ENCODE results near the gene MCTP1.

The MCTP1 gene

DNA sequence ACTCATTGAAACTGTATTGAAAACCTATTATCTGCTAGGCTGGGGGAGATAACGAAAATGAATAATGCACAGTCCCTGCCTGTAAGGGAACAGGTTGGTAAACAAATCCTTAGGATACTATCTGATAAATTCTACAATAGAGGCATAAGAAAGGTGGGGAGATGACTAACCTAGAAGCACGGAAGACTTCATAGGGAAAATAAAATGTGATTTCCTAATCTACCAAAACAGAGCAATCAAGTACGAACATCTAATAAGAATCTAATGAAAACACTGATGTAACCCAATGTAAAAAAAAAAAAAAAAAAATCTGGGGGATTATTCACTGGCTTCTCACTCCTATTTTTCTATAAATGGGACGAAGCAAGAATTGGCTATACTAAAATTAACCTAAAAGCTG lies 542.0 kb downstream of the MCTP1 start:
- H2BK5ac ChIP-seq (ENCODE audit: low read depth, low read length, poor library complexity, severe bottlenecking), result no peak overlapping the region
- H4K91ac ChIP-seq (ENCODE audit: low read length), result no peak overlapping the region
- H3K9me3 ChIP-seq (ENCODE audit: control insufficient read depth, low read length), result no peaks in the 10 kb centered on the region
- H3K4me1 ChIP-seq (ENCODE audit: control insufficient read depth, insufficient read depth, low read depth, low read length), result no peaks in the 10 kb centered on the region
- no peak overlapping the region for H3K4me3 ChIP-seq (ENCODE audit: insufficient read depth in 1 of 2, low read depth in 1 of 2, low read length in 2 of 2)
- no peak overlapping the region for H3K14ac ChIP-seq (ENCODE audit: low read length in 2 of 2)
- H3K4ac ChIP-seq (ENCODE audit: low read depth in 1 of 2, low read length in 2 of 2), result no peak overlapping the region
- H2BK12ac ChIP-seq (ENCODE audit: low read length in 2 of 2), result no peak overlapping the region
- DNase-seq, result no peak
- H3K79me1 ChIP-seq (replicated peaks; ENCODE audit: low read length, poor library complexity, severe bottlenecking), result no peaks in the 10 kb centered on the region
- H3K27ac ChIP-seq (ENCODE audit: low read length, poor library complexity, severe bottlenecking), result no peak overlapping the region
- WGBS, result no CpG with 5 or more reads among the region's 4 CpGs
- no peak overlapping the region for H2AK5ac ChIP-seq (ENCODE audit: low read length, severe bottlenecking)
- H2BK15ac ChIP-seq (ENCODE audit: low read depth, poor library complexity, severe bottlenecking), result no peak overlapping the region
- H3K27me3 ChIP-seq (ENCODE audit: control insufficient read depth in 1 of 2, insufficient read depth in 1 of 2, low read length in 2 of 2), result no peaks in the 10 kb centered on the region
- no peak overlapping the region for H3K18ac ChIP-seq (ENCODE audit: low read depth in 1 of 2, low read length in 2 of 2)
- H3K23ac ChIP-seq (ENCODE audit: low read length in 2 of 2), result no peak overlapping the region
- no peak overlapping the region for H2AFZ ChIP-seq (ENCODE audit: low read depth, low read length)
- no peak overlapping the region for H3K4me2 ChIP-seq (ENCODE audit: low read length, poor library complexity, severe bottlenecking)
- H3K9ac ChIP-seq (ENCODE audit: low read length), result no peak overlapping the region
- H4K8ac ChIP-seq (ENCODE audit: low read length), result no peak overlapping the region
- peaks cover 0 to 3% of the 10 kb centered on the region in 2 experiments for H3K36me3 ChIP-seq (ENCODE audit: control insufficient read depth in 1 of 2, insufficient read depth in 2 of 2, low read depth in 1 of 2, low read length in 2 of 2)
- no peak overlapping the region for H2BK120ac ChIP-seq (ENCODE audit: low read depth, low read length)

DNA sequence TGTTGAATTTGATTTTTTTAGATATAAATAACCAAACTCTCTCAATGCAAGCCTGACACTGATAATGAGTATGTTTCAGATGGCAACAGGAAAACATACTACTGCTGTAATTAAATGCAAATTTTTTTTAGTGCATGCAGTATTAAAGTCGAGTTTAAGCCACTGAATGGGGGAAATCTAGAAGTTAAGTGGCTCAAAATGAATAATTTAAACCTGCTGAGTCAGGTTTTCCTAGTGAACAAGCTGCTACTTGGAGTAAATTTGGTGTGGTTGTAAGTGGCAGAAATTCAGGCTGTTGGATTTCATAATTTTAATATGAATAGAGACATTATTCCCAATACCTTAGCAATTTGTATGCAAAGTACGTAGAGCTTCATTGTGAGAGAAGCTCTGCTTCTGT lies 544.6 kb downstream of the MCTP1 start:
- Histone ChIP-seq H3K4me3 (ENCODE audit: insufficient read depth in 1 of 2, low read depth in 1 of 2, low read length in 2 of 2) (no peak overlapping the region), H3K4me1 (ENCODE audit: control insufficient read depth, insufficient read depth, low read depth, low read length) (no peaks in the 10 kb centered on the region), H3K18ac (ENCODE audit: low read depth in 1 of 2, low read length in 2 of 2) (no peak overlapping the region), H3K9ac (ENCODE audit: low read length) (no peak overlapping the region), H3K27ac (ENCODE audit: low read length, poor library complexity, severe bottlenecking) (no peak overlapping the region), H3K36me3 (ENCODE audit: control insufficient read depth in 1 of 2, insufficient read depth in 2 of 2, low read depth in 1 of 2, low read length in 2 of 2) (peaks cover 0 to 3% of the 10 kb centered on the region in 2 experiments), H3K9me3 (ENCODE audit: control insufficient read depth, low read length) (no peaks in the 10 kb centered on the region), H3K23ac (ENCODE audit: low read length in 2 of 2) (no peak overlapping the region), H3K79me1 (replicated peaks; ENCODE audit: low read length, poor library complexity, severe bottlenecking) (no peaks in the 10 kb centered on the region), H2BK120ac (ENCODE audit: low read depth, low read length) (no peak overlapping the region), H2AK5ac (ENCODE audit: low read length, severe bottlenecking) (no peak overlapping the region), H2BK15ac (ENCODE audit: low read depth, poor library complexity, severe bottlenecking) (no peak overlapping the region), H2AFZ (ENCODE audit: low read depth, low read length) (no peak overlapping the region), H4K91ac (ENCODE audit: low read length) (no peak overlapping the region), H3K4me2 (ENCODE audit: low read length, poor library complexity, severe bottlenecking) (no peak overlapping the region), H2BK5ac (ENCODE audit: low read depth, low read length, poor library complexity, severe bottlenecking) (no peak overlapping the region), H3K27me3 (ENCODE audit: control insufficient read depth in 1 of 2, insufficient read depth in 1 of 2, low read length in 2 of 2) (no peaks in the 10 kb centered on the region), H4K8ac (ENCODE audit: low read length) (no peak overlapping the region), H3K4ac (ENCODE audit: low read depth in 1 of 2, low read length in 2 of 2) (no peak overlapping the region), H3K14ac (ENCODE audit: low read length in 2 of 2) (no peak overlapping the region), H2BK12ac (ENCODE audit: low read length in 2 of 2) (no peak overlapping the region)
- WGBS, result 63% methylated on average over 2 of the region's 2 CpGs
- DNase-seq, result no peak

DNA sequence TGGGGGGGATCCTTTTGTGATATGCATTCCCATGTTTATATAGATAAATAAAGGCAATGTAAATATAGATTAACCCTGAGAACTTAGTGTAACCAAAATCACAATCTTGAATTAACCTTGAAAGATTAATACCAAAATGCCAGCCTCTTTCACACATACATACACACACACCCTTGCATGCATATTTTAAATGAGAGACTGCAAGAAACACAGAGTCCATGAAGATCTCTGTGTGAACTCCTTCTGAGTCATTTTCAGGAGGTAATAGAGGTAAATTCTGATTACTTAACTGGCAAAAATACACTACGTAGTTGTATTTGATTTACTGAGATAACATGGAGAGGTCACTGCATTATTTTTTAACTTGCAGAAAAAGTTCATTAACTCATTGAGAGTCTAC lies 548.4 kb downstream of the MCTP1 start:
- no peaks in the 10 kb centered on the region for H3K36me3 ChIP-seq (ENCODE audit: control insufficient read depth in 1 of 2, insufficient read depth in 2 of 2, low read depth in 1 of 2, low read length in 2 of 2)
- H3K4ac ChIP-seq (ENCODE audit: low read depth in 1 of 2, low read length in 2 of 2), result no peak overlapping the region
- H3K9ac ChIP-seq (ENCODE audit: low read length), result no peak overlapping the region
- no peaks in the 10 kb centered on the region for H3K27me3 ChIP-seq (ENCODE audit: control insufficient read depth in 1 of 2, insufficient read depth in 1 of 2, low read length in 2 of 2)
- 100% methylated on average over 1 of the region's 1 CpG for WGBS
- no peaks in the 10 kb centered on the region for H3K79me1 ChIP-seq (replicated peaks; ENCODE audit: low read length, poor library complexity, severe bottlenecking)
- no peak overlapping the region for H2BK12ac ChIP-seq (ENCODE audit: low read length in 2 of 2)
- H3K4me2 ChIP-seq (ENCODE audit: low read length, poor library complexity, severe bottlenecking), result no peak overlapping the region
- H3K4me1 ChIP-seq (ENCODE audit: control insufficient read depth, insufficient read depth, low read depth, low read length), result no peaks in the 10 kb centered on the region
- no peak overlapping the region for H2AK5ac ChIP-seq (ENCODE audit: low read length, severe bottlenecking)
- H2BK15ac ChIP-seq (ENCODE audit: low read depth, poor library complexity, severe bottlenecking), result no peak overlapping the region
- H3K18ac ChIP-seq (ENCODE audit: low read depth in 1 of 2, low read length in 2 of 2), result no peak overlapping the region
- H3K23ac ChIP-seq (ENCODE audit: low read length in 2 of 2), result no peak overlapping the region
- no peak overlapping the region for H2AFZ ChIP-seq (ENCODE audit: low read depth, low read length)
- no peaks in the 10 kb centered on the region for H3K9me3 ChIP-seq (ENCODE audit: control insufficient read depth, low read length)
- H2BK5ac ChIP-seq (ENCODE audit: low read depth, low read length, poor library complexity, severe bottlenecking), result no peak overlapping the region
- H4K8ac ChIP-seq (ENCODE audit: low read length), result no peak overlapping the region
- H4K91ac ChIP-seq (ENCODE audit: low read length), result no peak overlapping the region
- H2BK120ac ChIP-seq (ENCODE audit: low read depth, low read length), result no peak overlapping the region
- DNase-seq, result no peak
- no peak overlapping the region for H3K4me3 ChIP-seq (ENCODE audit: insufficient read depth in 1 of 2, low read depth in 1 of 2, low read length in 2 of 2)
- H3K27ac ChIP-seq (ENCODE audit: low read length, poor library complexity, severe bottlenecking), result no peak overlapping the region
- no peak overlapping the region for H3K14ac ChIP-seq (ENCODE audit: low read length in 2 of 2)

DNA sequence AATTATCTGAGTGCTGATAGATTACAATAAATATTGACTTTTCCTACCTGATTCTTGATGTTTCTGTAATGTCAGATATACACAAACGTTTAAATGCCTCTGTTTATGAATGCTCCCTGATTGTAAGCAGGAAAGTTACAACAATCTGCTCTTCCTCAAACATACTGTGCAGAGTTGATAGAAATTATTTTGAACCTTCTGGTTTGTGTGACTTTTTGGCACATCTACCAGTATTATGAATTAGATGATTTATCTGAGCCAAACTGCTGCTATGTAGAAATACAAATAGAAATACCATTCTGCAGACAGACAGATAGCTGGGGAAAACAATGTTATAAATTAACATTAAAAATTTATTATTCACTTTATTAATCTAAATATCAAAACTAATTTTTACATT lies 553.4 kb downstream of the MCTP1 start:
- no peak overlapping the region for H2AK5ac ChIP-seq (ENCODE audit: low read length, severe bottlenecking)
- H3K4ac ChIP-seq (ENCODE audit: low read depth in 1 of 2, low read length in 2 of 2), result no peak overlapping the region
- H3K4me2 ChIP-seq (ENCODE audit: low read length, poor library complexity, severe bottlenecking), result no peak overlapping the region
- H4K8ac ChIP-seq (ENCODE audit: low read length), result no peak overlapping the region
- H3K79me1 ChIP-seq (replicated peaks; ENCODE audit: low read length, poor library complexity, severe bottlenecking), result peaks cover 2% of the 10 kb centered on the region
- no peak overlapping the region for H3K23ac ChIP-seq (ENCODE audit: low read length in 2 of 2)
- no peak overlapping the region for H3K27ac ChIP-seq (ENCODE audit: low read length, poor library complexity, severe bottlenecking)
- no peaks in the 10 kb centered on the region for H3K27me3 ChIP-seq (ENCODE audit: control insufficient read depth in 1 of 2, insufficient read depth in 1 of 2, low read length in 2 of 2)
- no peak overlapping the region for H2AFZ ChIP-seq (ENCODE audit: low read depth, low read length)
- DNase-seq, result no peak
- no peak overlapping the region for H2BK5ac ChIP-seq (ENCODE audit: low read depth, low read length, poor library complexity, severe bottlenecking)
- H3K18ac ChIP-seq (ENCODE audit: low read depth in 1 of 2, low read length in 2 of 2), result no peak overlapping the region
- no peak overlapping the region for H2BK120ac ChIP-seq (ENCODE audit: low read depth, low read length)
- H3K9ac ChIP-seq (ENCODE audit: low read length), result no peak overlapping the region
- H3K9me3 ChIP-seq (ENCODE audit: control insufficient read depth, low read length), result no peaks in the 10 kb centered on the region
- H3K4me1 ChIP-seq (ENCODE audit: control insufficient read depth, insufficient read depth, low read depth, low read length), result no peaks in the 10 kb centered on the region
- no peak overlapping the region for H2BK15ac ChIP-seq (ENCODE audit: low read depth, poor library complexity, severe bottlenecking)
- H3K4me3 ChIP-seq (ENCODE audit: insufficient read depth in 1 of 2, low read depth in 1 of 2, low read length in 2 of 2), result no peak overlapping the region
- WGBS, result 86% methylated on average over 1 of the region's 1 CpG
- no peak overlapping the region for H3K14ac ChIP-seq (ENCODE audit: low read length in 2 of 2)
- H2BK12ac ChIP-seq (ENCODE audit: low read length in 2 of 2), result no peak overlapping the region
- peaks cover 0 to 3% of the 10 kb centered on the region in 2 experiments for H3K36me3 ChIP-seq (ENCODE audit: control insufficient read depth in 1 of 2, insufficient read depth in 2 of 2, low read depth in 1 of 2, low read length in 2 of 2)
- no peak overlapping the region for H4K91ac ChIP-seq (ENCODE audit: low read length)

Measured in mesenchymal stem cell (in vitro differentiated cells and primary cell).